ENCODE data around the gene PFDN4.

- TF ChIP-seq CTCF (IDR thresholded peaks at IDR 0.05; ENCODE audit: low read depth, low read length, poor library complexity, severe bottlenecking) (no peak), EZH2phosphoT487 (IDR thresholded peaks at IDR 0.05; ENCODE audit: borderline replicate concordance, low read length) (no peak)
Observed at GRCh38 chr20:54244113-54244512, 36.2 kb downstream of the PFDN4 start.
